OCI-LY1 (cell line): ENCODE measurements around the gene CARS1.
A peak's percentile ranks its signal among the peaks of the same experiment; 100 is the strongest.

Source experiments
- H2AFZ ChIP-seq: fragments of 200-600 bp; sonication (generic), shearing (Covaris generic); 2 replicates; pipeline ENCODE4 v1.6.0; 2014; ENCODE audit warnings: antibody characterized with exemption, mild to moderate bottlenecking, low read length
- H3F3A ChIP-seq: fragments of 200-600 bp; sonication (generic), shearing (Covaris generic); 2 replicates; pipeline ENCODE4 v1.6.0; 2014; ENCODE audit warnings: mild to moderate bottlenecking, antibody characterized with exemption, low read length, moderate library complexity; ENCODE audit not compliant: insufficient read depth
- H3K27ac ChIP-seq: fragments of 200-600 bp; sonication (generic); 2 replicates; pipeline ENCODE4 v1.5.1; 2014; ENCODE audit warnings: low read length, mixed run types, mild to moderate bottlenecking, low read depth; ENCODE audit not compliant: poor library complexity, severe bottlenecking
- H3K27me3 ChIP-seq: fragments of 200-600 bp; sonication (generic); 2 replicates; pipeline ENCODE4 v1.6.0; 2014; ENCODE audit warnings: antibody characterized with exemption, mild to moderate bottlenecking, low read length, moderate library complexity; ENCODE audit not compliant: insufficient read depth
- H3K36me3 ChIP-seq: fragments of 200-600 bp; sonication (generic); 2 replicates; pipeline ENCODE4 v1.6.1; 2014; ENCODE audit warnings: mild to moderate bottlenecking, antibody characterized with exemption, low read length, moderate library complexity, mixed read lengths; ENCODE audit not compliant: insufficient read depth
- H3K4me1 ChIP-seq: fragments of 200-600 bp; sonication (generic); 2 replicates; pipeline ENCODE4 v1.5.1; 2014; ENCODE audit warnings: mild to moderate bottlenecking, low read length, moderate library complexity; ENCODE audit not compliant: insufficient read depth, severe bottlenecking
- H3K4me2 ChIP-seq: fragments of 200-600 bp; sonication (generic), shearing (Covaris generic); 2 replicates; pipeline ENCODE4 v1.6.1; 2014; ENCODE audit warnings: low read length
- H3K4me3 ChIP-seq: fragments of 200-600 bp; sonication (generic); 2 replicates; pipeline ENCODE4 v1.5.1; 2014; ENCODE audit warnings: low read length, low read depth, mild to moderate bottlenecking, mixed read lengths; ENCODE audit not compliant: poor library complexity, severe bottlenecking
- H3K79me2 ChIP-seq: fragments of 200-600 bp; shearing (Covaris generic); 2 replicates; pipeline ENCODE4 v1.6.1; 2016; ENCODE audit warnings: mixed run types, low read length, mixed read lengths; ENCODE audit not compliant: insufficient read depth
- H3K9ac ChIP-seq: fragments of 200-600 bp; sonication (generic), shearing (Covaris generic); 2 replicates; pipeline ENCODE4 v1.6.1; 2014; ENCODE audit warnings: mild to moderate bottlenecking, low read length, mixed read lengths
- H3K9me2 ChIP-seq: fragments of 200-600 bp; sonication (generic), shearing (Covaris generic); 2 replicates; pipeline ENCODE4 v1.6.1; 2014; ENCODE audit warnings: low read depth, mild to moderate bottlenecking, low read length, mixed read lengths
- H3K9me3 ChIP-seq: fragments of 200-600 bp; shearing (Covaris generic); 2 replicates; pipeline ENCODE4 v1.6.1; 2014; ENCODE audit warnings: low read length, mixed read lengths
- H4K20me1 ChIP-seq: fragments of 200-600 bp; sonication (generic), shearing (Covaris generic); 2 replicates; pipeline ENCODE4 v1.6.0; 2016; ENCODE audit warnings: mild to moderate bottlenecking, low read length; ENCODE audit not compliant: insufficient read depth
- EZH2 ChIP-seq: fragments of 200-600 bp; sonication (generic), shearing (Covaris generic); IDR thresholded peaks from 2 replicates; pipeline ENCODE4 v1.8.0; 2017; ENCODE audit warnings: borderline replicate concordance, mixed run types, mild to moderate bottlenecking, antibody characterized with exemption, low read length, moderate library complexity, mixed read lengths
- TF ChIP-seq, protein P1 (sequence below): fragments of 200-600 bp; sonication (generic), shearing (Covaris generic); IDR thresholded peaks from 2 replicates; pipeline ENCODE4 v1.5.1; 2017; ENCODE audit warnings: mild to moderate bottlenecking, antibody characterized with exemption, low read length, moderate library complexity, mixed read lengths

CARS1 gene

DNA sequence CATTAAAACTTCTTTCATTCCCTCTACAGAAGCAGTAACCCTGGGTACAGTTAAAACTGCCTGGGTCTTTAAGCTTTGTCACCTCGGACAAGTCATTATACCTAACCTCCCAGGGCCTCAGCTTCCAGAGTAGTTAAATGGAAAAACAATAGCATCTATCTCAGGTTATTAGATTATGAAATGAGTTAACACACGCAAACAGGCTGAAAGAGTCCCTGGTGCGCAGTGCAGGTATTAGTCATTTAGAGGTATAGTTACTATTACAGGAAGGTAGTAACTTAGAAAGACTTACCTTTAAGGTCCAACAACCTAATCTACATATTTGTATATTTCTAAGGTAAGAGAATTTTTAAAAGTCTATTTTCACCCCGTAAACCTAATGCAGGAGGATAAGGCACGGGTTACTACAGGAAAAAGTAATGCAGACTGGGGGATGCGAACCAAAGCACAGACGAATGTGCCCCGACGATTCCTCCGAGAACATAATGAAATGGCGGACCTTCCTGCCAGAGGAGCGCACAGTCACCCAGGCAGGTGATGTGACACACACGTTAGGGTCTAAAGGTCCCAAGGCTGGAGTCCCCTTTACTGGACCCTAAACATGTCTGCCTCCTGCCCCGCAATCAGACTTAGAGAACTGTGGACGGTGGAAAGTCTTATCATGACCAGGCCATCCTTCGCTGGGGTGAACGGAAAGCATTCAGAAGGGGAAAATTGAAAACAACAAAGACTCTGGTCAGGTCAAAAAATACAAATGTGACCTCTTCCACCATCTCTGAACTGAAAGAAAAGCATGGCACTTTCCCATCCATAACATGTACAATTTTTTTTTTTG is 66.4 kb downstream of the CARS1 start:
- no peaks in the 10 kb centered on the region for H3K27me3 ChIP-seq
- no peak overlapping the region for H2AFZ ChIP-seq
- peaks cover 59% of the 10 kb centered on the region for H3K79me2 ChIP-seq
- peak overlapping the region; percentile 88 for H3K4me3 ChIP-seq
- H3K27ac ChIP-seq, result peak overlapping the region; percentile 71
- peaks cover 49% of the 10 kb centered on the region for H3K4me1 ChIP-seq
- H3K9me2 ChIP-seq, result no peaks in the 10 kb centered on the region
- H3K36me3 ChIP-seq, result peaks cover 22% of the 10 kb centered on the region
- no peaks in the 10 kb centered on the region for H3K9me3 ChIP-seq
- no peaks in the 10 kb centered on the region for H4K20me1 ChIP-seq
- no peaks in the 10 kb centered on the region for H3F3A ChIP-seq
- no peak for TF ChIP-seq EZH2
- TF ChIP-seq, protein P1, sequence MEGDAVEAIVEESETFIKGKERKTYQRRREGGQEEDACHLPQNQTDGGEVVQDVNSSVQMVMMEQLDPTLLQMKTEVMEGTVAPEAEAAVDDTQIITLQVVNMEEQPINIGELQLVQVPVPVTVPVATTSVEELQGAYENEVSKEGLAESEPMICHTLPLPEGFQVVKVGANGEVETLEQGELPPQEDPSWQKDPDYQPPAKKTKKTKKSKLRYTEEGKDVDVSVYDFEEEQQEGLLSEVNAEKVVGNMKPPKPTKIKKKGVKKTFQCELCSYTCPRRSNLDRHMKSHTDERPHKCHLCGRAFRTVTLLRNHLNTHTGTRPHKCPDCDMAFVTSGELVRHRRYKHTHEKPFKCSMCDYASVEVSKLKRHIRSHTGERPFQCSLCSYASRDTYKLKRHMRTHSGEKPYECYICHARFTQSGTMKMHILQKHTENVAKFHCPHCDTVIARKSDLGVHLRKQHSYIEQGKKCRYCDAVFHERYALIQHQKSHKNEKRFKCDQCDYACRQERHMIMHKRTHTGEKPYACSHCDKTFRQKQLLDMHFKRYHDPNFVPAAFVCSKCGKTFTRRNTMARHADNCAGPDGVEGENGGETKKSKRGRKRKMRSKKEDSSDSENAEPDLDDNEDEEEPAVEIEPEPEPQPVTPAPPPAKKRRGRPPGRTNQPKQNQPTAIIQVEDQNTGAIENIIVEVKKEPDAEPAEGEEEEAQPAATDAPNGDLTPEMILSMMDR, result no peak
- peak overlapping the region; percentile 82 for H3K4me2 ChIP-seq
- peak overlapping the region; percentile 91 for H3K9ac ChIP-seq

GRCh38 chr11:2989551-2989950 is 67.7 kb downstream of the CARS1 start:
- Histone ChIP-seq H3K9me2 (no peaks in the 10 kb centered on the region), H3F3A (no peaks in the 10 kb centered on the region), H3K36me3 (peaks cover 32% of the 10 kb centered on the region), H4K20me1 (no peaks in the 10 kb centered on the region), H3K9me3 (no peaks in the 10 kb centered on the region), H3K9ac (peak overlapping the region; percentile 91), H3K4me3 (peak overlapping the region; percentile 88), H2AFZ (no peak overlapping the region), H3K4me2 (peak overlapping the region; percentile 82), H3K27ac (peak overlapping the region; percentile 33), H3K4me1 (peaks cover 51% of the 10 kb centered on the region), H3K79me2 (peaks cover 72% of the 10 kb centered on the region), H3K27me3 (no peaks in the 10 kb centered on the region)
- TF ChIP-seq, protein P1, result no peak
- no peak for TF ChIP-seq EZH2

GRCh38 chr11:2989006-2989405 is 68.2 kb downstream of the CARS1 start:
- Histone ChIP-seq H3K79me2 (peaks cover 77% of the 10 kb centered on the region), H3F3A (no peaks in the 10 kb centered on the region), H3K4me1 (peaks cover 47% of the 10 kb centered on the region), H3K4me3 (peak overlapping the region; percentile 88), H3K27me3 (no peaks in the 10 kb centered on the region), H3K9ac (peak overlapping the region; percentile 91), H3K36me3 (peaks cover 36% of the 10 kb centered on the region), H3K9me2 (no peaks in the 10 kb centered on the region), H3K27ac (peak overlapping the region; percentile 33), H3K9me3 (no peaks in the 10 kb centered on the region), H3K4me2 (peak overlapping the region; percentile 82), H4K20me1 (no peaks in the 10 kb centered on the region), H2AFZ (no peak overlapping the region)
- TF ChIP-seq EZH2, result no peak
- TF ChIP-seq, protein P1, result no peak
